HT-29 (cell line): ENCODE data around the gene NOP16. TPM values are rescaled to one million over a fixed set of nuclear protein-coding genes. Genes with fewer than 3 reads are reported as not detected.

ENCODE experiments used
- DNase-seq: peaks from one replicate; pipeline ENCODE4 v3.0.0-alpha.2; 2015; ENCODE audit warnings: low spot score
- total RNA-seq: library from RNA; depleted of rRNA; stranded (reverse); fragments of >200 nt; shearing (Covaris generic); gene quantifications from 2 replicates; pipeline ENCODE4 v1.2.3, GENCODE V29; 2014; rRNA removed

NOP16 gene, protein sequence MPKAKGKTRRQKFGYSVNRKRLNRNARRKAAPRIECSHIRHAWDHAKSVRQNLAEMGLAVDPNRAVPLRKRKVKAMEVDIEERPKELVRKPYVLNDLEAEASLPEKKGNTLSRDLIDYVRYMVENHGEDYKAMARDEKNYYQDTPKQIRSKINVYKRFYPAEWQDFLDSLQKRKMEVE
- total RNA-seq = 77.1 and 82.4 TPM in 2 replicates

DNA sequence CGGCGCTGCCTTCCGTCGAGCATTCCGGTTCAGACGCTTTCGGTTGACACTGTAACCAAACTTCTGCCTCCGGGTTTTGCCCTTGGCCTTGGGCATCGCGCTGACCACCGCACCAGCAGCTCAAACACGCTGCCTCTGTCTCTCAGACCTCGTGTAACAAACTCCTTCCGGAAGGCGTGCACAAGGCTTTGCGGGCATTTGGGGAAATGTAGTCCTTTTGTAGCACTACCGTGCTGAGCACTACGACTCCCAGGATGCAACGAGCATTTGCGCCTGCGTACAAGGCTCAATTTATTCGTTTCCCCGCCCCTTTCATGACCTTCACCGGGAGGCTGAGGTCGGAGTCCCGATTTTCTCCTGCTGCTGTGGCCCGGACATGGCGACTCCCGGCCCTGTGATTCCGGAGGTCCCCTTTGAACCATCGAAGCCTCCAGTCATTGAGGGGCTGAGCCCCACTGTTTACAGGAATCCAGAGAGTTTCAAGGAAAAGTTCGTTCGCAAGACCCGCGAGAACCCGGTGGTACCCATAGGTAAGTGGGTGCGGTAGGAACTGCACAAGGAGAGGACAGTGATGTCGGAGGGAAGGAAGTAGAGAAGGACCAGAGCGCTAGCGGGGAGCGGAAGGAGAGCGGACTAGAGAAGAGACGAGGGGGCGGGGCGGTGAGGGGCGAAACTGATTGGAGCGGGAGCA is at the start of gene NOP16, which contains the start of gene HIGD2A:
Gene NOP16, minus strand, starts transcription at position 155 of the 691 bp plus-strand sequence. Its CDS starts 59 bp downstream, at position 96.
Gene HIGD2A, plus strand, starts transcription at position 308 of the 691 bp plus-strand sequence. Its CDS starts 69 bp downstream, at position 377.
- peak; percentile 99 for DNase-seq

DNA sequence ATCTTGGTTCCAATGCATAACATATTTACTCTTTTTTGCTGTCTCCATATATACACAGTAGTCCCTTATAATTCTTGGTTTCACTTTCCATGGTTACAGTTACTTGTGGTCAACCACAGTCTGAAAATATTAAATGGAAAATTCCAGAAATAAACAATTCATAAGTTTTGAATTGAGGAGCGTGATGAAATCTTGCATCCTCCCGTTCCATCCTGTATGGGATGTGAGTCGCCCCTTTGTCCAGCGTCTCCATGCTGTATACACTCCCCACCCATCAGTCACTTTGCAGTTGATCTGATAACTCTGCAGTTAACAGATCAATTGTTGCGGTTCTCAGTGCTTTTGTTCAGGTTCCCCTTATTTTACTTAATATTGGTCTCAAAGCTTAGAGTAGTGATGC is 48.3 kb upstream of the NOP16 start:
- DNase-seq = no peak

DNA sequence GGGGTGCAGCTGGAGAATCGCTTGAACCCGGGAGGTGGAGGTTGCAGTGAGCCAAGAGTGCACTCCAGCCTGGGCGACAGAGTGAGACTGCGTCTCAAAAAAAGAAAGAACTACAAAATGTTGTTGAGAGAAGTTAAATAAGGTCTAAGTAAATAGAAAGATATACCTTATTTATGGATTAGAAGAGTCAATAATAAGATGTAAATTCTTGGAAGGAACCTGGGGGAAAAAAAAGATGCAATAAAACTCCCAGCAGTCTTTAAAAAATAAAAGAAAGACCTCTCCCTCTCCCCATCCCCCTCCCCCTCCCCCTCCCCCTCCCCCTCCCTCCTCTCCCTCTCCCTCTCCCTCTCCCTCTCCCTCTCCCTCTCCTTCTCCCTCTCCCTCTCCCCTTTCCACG is 44.3 kb upstream of the NOP16 start:
- no peak for DNase-seq

DNA sequence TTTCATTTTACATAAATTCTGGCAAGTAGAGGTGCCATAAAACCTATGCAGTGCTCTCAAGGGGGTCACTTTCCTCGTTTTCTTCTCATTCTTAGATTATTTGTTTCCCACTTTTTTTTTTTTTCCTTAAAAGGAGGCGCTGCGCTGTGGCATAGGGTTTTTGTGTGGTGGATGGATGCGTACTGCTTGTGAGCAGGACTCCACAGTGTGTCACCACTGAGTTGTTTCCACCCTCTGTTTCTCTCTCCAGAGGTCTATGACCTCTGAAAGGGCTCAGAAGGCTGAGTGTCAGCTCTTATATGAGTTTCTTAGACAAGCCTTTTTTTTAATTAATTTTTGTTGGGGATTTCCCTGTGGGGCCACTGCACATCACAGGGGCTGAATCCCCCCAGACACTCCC is 41.6 kb upstream of the NOP16 start:
- no peak for DNase-seq

DNA sequence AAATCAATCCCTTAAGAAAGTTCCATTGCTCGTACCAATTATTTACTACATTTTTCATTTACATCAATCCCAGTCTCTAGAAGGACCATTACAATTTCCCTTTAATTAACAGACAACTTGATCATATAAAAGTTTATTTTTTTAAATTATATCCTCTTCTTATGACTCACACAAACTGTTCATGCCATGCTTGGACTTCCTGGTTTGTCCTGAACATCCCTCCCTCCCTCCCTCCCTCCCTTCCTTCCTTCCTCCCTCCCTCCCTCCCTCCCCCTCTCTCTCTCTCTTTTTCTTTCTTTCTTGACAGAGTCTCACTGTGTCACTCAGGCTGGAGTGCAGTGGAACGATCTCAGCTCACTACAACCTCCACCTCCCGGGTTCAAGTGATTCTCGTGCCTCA is 39.6 kb upstream of the NOP16 start:
- no peak for DNase-seq

DNA sequence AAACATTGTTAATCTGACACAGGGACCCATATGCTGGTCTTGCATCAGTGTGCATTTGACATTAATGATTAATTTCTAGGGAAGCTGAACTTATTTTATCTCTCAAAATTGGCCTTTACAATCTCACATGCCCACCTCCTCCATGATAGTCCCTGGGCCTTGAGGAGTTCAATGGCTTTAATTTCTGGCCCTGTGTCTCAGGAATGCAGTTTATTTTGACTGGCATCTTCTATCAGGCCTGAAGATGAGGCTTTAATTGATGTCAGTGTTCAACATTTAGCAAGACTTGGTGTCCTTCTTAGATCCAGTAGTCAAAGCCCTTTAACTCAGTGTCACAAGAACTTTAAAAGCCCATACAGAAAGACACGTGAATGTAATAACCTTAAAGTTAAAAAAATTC is 38.5 kb upstream of the NOP16 start:
- DNase-seq = no peak

DNA sequence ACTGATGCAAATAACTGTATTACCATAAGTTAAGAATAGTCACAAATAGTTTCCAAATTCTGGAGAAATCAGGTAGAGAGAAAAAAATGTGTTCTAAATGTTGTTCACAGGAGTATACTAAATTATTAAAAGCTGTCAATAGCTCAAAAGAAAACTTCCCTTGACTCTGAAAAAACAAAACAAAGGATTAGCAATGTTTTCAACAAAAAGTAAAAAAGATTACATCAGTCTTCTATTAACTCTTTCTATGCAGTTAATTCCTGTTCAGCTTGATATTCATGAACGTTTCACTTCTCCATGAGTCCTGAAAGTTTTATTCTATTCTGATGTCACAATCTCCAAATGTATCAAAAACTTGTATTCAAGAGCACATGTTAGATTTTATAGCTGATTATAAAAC is 37.4 kb upstream of the NOP16 start:
- no peak for DNase-seq

DNA sequence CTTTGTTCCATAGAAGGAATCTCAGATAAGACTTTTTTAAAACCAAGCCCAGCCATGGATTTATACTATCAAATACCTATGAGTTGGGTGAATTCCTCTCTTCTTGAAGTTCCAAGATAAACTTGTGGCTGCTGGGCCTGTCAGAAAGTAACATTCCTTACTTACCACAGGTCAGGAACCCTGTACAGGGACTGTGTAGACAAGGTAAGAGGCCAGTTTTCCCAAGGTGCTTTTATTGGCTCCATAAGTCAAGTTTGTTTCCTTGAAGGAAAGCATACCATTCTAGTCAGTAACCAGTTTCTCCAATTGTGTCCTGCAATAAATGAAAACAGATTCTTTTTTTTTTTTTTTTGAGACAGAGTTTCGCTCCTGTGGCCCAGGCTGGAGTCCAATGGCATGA is 36.7 kb upstream of the NOP16 start:
- peak; percentile 4 for DNase-seq

DNA sequence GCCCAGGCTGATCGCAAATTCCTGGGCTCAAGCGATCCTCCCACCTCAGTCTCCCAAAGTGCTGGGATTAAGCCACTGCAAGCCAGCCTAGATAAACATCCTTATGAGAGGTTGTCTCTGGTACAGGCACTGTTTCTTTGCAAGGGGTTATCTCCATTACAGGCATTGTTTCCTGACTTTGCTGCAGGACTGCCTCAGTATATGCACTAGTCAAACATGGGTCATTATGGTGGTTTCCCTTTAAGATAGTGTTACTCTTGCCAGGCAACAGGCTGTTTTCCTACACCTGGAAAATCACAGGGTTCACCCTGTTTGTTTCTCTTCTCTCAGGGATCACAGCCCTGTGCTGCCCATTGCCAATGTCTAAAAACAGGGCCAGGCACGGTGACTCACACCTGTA is 35.8 kb upstream of the NOP16 start:
- no peak for DNase-seq

DNA sequence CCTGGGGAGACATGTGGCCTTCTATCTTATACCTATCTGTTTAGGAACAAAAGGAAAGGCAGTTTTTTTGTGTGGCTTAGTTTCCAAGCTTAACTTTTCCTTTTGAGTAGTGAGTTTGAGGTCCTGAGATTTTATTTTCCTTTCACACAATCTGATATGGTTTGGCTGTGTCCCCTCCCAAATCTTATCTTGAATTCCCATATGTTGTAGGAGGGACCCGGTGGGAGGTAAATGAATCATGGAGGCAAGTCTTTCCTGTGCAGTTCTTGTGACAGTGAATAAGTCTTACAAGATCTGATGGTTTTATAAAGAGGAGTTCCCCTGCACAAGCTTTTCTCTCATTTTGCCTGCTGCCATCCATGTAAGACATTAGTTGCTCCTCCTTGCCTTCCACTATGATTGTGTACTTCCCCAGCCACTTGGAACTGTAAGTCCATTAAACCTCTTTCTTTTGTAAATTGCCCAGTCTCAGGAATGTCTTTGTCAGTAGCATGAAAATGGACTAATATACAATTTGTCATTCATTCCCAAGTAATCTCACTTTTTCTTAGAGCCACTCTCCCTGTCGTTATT is 32.7 kb upstream of the NOP16 start:
- DNase-seq = no peak

DNA sequence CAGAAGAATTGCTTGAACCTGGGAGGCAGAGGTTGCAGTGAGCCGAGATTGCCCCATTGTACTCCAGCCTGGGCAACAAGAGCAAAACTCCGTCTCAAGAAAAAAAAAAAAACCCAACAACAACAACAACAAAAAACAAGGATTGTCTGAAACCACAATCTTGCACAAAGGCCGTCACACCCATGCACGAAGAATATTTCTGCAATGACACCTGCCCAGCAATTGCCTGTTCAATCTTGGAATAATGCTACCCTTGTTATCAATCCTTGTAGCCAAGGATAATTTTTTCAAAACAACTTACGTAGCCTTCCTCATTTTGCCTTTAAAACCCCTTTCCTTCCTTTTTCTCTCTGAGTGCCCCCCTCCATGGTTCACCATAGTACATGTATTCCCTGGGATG is 31.7 kb upstream of the NOP16 start:
- no peak for DNase-seq

DNA sequence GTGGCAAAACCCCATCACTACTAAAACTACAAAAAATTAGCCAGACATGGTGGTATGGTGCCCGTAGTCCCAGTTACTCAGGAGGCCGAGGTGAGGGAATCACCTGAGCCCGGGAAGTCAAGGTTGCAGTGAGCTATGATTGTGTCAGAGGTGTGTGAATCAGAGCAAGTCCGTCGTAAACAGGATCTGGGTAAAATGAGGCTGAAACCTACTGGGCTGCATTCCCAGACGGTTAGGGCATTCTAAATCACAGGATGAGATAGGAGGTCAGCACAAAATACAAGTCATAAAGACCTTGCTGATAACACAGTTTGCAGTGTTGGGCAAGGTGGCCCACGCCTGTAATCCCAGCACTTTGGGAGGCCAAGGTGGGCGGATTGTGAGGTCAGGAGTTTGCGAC is 29.9 kb upstream of the NOP16 start:
- DNase-seq = no peak

DNA sequence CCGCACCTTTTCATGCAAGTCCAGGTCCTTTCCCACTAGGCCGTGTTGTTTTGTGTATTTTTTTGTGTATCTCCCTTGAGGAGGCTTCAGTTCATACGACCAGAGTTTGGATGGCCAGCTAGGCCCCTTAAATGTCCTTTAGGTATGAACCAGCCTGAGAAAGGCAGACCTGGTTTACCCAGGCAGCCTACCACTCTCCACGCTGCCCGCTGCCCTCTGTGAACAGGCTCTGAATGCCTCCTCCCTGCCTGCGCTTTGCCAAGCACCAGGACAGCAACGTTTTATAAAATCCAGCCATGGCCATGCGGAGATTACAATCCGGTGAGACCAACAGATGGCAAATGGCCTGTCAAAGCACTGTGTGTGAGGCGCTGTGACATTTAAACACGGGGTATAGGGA is 28.6 kb upstream of the NOP16 start:
- no peak for DNase-seq

DNA sequence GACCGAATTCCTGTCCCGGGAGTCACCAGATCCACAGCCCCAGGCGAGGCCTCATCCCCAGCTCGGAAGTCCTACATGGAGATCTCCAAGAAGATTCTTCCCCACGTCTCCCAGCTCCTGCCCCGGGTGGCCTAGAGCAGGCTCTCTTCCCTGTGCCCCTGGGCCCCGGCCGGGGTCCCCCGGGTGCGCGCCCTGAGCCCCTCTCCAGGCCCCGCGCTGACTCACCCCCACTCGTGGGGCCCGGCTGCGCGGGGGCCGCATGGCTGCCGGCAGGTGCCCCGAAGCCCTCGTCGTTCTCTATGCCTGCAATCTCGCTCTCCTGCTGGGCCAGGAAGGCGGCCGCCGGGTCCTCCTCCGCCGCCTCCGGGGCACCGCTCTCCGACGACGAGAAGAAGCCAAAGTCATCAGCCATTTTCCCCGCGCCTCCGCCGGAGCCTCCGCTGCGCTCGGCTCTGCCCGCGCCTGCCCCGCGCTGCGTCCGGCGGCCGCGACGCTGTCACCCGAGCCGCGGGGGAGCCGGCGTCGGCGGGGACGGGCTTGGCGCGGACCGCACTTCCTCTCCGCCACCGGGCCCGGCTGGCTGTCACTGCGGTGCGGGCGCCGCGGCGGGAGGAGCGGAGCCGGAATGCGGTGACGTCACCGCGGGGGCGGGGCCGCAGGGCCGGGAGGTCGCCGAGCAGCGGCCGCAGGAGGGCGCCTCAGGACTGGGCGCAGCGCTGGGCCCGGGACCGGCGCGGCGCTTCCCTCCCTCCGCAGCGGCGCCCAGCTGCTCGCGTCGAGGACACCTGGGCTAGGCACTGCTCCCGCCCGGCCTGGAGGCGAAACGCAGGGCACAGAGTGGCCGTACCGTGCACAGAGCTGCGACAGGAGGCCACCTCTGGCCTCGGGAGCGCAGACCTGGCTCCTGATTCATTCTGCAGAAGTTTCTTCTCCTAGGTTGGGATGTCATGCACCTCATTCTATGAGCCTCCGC is 27.8 kb upstream of the NOP16 start, which contains the start of gene CLTB:
Gene CLTB, minus strand, starts transcription at position 588 of the 973 bp plus-strand sequence. Its CDS starts 176 bp downstream, at position 412.
- DNase-seq = peak; percentile 92

DNA sequence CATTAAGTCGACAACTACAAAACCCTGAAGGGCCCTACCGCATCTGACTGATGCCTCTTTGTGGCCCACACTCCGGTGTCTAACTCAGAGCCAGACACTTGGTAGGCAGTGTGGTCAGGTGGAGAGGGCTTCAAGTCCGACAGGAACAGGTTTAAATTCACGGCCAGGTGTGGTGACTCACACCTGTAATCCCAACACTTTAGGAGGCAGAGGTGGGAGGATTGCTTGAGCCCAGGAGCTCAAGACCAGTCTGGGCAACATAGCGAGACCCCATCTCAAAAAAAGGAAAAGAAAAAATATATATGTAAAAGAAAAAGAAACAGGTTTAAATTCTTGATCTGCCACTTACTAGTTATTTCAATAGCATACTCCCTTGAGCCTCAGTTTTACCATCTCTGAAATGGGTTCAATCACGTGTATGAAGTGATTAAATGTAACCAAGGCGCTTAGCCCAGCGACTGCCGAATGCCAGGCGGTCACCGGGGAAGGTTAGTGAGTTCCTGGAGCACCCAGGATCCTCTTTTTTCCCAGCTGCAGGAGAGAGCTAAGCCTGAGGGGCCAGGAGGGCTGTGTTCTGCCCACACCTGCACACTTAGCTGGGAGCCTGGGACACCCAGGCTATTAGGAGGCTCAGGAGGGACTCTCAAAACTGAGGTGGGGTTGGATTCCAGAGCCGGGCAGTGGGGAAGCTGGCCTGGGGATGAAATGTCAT is 27.0 kb upstream of the NOP16 start:
- DNase-seq = no peak

DNA sequence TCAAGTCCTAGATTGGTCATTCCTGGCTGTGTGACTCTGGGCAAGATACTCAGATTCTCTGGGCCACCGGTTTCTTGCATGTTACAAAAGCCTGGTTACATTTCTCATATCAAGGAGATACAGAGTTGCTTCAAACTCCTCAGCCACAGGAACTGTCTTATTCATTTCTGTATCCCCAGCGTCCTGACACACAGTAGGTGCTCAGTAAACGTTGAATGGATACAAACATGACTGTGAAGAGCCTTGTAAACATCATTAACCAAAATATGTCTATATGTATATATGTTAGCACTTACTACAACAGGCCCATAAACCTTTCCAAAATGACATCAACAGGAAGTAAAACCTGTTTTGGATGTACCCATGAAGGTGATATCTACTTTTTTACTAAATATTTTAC is 26.3 kb upstream of the NOP16 start:
- DNase-seq = no peak

DNA sequence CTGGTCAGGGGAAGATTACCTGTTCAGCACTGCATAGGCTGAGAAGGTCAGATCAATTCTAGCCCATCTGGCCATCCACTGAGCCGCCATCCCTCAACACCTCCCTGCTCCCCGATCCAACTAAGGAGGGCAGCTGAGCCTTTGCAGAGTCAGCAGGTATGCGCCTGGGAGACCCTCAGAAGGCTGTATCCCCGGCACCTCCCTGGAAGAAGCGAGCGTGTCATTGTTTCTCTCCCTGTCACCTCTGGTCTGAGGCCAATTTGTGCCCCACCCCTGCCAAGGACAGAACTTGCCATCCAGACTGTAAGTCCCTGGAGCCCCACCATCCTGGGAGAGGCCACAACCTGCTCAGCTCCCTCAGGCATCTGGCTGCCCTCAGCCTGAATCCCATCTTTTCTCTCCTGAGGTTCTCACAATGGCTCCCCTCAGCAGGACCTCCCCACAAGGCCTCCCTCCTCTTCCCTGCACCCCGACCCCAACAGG is 25.4 kb upstream of the NOP16 start:
- no peak for DNase-seq

DNA sequence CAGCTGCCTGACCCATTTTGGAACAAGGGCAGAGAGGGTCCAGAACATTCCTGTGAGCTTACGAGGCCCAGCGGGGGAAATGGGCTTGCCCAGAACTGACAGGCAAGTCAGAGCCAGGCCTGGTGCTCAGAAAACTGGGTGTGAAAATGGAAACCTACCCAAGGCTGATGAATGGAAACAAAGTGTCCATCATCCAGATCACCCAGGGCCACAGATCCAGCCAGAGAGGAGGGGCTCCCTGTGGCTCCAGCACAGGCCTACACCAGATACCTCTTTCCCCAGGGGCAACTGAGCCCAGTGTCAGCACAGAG is 24.8 kb upstream of the NOP16 start:
- DNase-seq = no peak

DNA sequence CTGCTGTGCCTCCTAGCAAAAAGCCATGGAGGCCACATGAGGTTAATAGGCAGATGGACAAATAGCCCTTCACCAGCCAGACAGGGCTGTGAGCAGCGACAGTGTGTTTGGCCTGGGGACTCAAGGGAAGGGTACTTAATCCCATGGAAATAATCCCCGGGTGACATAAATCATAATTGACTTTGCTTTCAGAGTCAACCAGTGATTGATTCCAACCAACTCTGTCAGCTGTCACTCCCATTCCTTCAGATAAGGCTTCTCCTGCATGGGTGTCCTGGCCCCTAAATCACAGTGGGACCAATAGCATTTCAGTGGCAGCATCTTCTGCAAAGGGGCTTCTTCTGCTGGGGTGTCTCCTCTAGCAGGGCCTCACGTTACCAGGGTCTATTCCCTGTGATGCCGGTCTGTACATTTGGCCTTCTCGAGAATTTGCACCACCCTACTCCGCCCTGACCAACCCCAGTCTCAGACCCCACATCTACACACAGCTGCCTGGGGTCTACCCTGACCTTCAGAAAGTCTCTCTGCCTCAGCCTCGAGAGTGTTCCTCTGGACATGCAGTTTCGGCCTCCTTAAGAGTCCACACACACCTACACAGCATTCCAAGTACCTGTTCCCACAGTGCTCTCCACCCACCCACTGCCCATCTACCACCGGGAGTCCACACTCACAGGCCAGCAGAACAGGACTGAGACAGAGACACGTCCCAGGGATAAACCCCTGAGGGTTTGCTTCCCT is 24.3 kb upstream of the NOP16 start:
- DNase-seq = no peak

DNA sequence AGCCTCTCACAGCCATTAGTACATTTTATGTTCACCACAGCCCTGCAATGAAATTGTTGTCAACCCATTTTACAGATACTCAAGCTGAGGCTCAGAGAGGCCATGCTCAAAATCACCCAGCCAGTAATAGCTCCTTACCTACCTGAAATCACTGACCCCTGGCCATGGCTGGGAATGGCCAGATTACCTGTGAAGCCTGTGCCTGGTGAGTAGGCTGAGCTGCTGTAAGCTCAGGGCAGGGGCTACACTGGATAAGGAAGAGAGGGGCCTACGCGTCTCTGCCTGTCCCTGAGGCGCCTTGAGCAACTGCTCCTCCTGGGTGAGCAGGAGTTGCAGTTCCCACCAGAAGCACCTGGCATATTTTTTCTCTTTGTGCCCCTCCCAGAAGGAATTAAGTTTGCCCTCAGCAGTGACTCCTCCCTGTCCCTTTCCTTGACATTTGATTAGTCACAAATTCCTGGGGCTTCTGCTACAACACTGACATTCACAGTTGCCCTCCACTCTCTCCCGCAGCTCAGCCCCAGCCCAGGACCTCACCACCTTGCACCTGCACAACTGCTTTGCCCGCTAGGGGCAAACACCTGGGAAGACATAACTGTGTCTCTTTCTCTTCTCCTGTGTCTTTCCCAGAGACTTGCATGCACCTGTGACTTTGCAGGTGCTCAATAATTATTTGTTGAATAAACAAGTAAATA is 22.2 kb upstream of the NOP16 start:
- peak; percentile 51 for DNase-seq
